BE2C (cell line): Measurements from ENCODE around the gene RSPH6A.

Experiments used
- DNase-seq: peaks from one replicate; pipeline ENCODE4 v3.0.0-alpha.2; 2020
- H3K27me3 ChIP-seq: fragments of 250-450 bp; sonication (Bioruptor Pico); 2 replicates; pipeline ENCODE4 v1.5.1; 2020; ENCODE audit warnings: mild to moderate bottlenecking
- H3K36me3 ChIP-seq: fragments of 250-450 bp; sonication (Bioruptor Pico); 2 replicates; pipeline ENCODE4 v1.5.1; 2020; ENCODE audit warnings: mild to moderate bottlenecking
- H3K4me1 ChIP-seq: fragments of 250-450 bp; sonication (Bioruptor Pico); 2 replicates; pipeline ENCODE4 v1.5.1; 2020
- H3K4me3 ChIP-seq: 2 replicates; pipeline ENCODE4 v1.5.1; 2011; ENCODE audit warnings: low read depth, low read length
- H3K9me3 ChIP-seq: fragments of 250-450 bp; sonication (Bioruptor Pico); 2 replicates; pipeline ENCODE4 v1.5.1; 2020
- TF ChIP-seq, protein P1 (sequence below): IDR thresholded peaks from 2 replicates; pipeline ENCODE4 v1.5.1; 2012; ENCODE audit warnings: mild to moderate bottlenecking, low read depth, low read length

Gene RSPH6A

DNA sequence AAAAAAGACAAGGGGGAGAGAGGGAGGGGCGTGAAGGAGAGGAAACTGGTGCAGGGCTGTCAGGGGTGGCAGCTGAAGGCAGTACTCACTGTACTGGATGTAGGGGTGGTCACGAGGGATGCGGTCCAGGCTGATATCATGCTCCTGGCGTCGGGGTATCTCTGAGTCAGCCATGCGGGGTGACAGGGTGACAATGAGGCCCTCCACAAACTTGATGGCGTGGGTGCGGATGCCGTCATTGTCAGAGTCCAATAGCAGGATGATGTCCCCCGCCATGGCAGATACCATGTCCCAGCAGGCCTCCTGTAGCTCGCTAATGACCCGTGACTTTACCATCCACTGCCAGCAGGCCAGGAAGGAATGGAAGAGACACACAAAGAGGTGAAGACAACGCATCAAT is 32.6 kb upstream of the RSPH6A start:
- DNase-seq = no peak
- no peaks in the 10 kb centered on the region for H3K9me3 ChIP-seq
- H3K4me1 ChIP-seq = no peaks in the 10 kb centered on the region
- peaks cover 93% of the 10 kb centered on the region for H3K36me3 ChIP-seq
- TF ChIP-seq, protein P1, sequence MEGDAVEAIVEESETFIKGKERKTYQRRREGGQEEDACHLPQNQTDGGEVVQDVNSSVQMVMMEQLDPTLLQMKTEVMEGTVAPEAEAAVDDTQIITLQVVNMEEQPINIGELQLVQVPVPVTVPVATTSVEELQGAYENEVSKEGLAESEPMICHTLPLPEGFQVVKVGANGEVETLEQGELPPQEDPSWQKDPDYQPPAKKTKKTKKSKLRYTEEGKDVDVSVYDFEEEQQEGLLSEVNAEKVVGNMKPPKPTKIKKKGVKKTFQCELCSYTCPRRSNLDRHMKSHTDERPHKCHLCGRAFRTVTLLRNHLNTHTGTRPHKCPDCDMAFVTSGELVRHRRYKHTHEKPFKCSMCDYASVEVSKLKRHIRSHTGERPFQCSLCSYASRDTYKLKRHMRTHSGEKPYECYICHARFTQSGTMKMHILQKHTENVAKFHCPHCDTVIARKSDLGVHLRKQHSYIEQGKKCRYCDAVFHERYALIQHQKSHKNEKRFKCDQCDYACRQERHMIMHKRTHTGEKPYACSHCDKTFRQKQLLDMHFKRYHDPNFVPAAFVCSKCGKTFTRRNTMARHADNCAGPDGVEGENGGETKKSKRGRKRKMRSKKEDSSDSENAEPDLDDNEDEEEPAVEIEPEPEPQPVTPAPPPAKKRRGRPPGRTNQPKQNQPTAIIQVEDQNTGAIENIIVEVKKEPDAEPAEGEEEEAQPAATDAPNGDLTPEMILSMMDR = no peak
- no peaks in the 10 kb centered on the region for H3K27me3 ChIP-seq
- H3K4me3 ChIP-seq = no peak overlapping the region

DNA sequence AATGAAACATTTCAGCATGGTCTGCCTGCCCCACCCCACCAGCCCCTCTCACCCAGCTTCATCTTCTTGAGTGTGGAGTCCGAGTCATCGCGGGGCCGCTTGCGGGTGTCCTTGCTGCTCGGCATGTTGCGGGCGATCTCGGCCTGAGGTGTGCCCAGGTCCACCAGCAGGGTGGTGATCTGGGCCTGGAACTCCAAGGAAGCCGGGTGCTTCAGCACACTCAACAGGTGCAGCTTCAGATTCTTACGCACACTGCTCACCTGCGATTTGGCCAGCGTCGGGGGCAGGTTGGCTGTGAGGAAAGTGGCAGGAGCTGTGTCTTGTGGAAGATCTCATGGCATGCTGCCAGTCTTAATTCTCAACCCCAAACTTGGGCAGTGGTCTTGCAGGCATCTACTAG is 27.1 kb upstream of the RSPH6A start:
- TF ChIP-seq, protein P1 = no peak
- no peak for DNase-seq
- H3K27me3 ChIP-seq = no peaks in the 10 kb centered on the region
- H3K36me3 ChIP-seq = peaks cover 96% of the 10 kb centered on the region
- no peak overlapping the region for H3K4me3 ChIP-seq
- H3K9me3 ChIP-seq = no peaks in the 10 kb centered on the region
- no peaks in the 10 kb centered on the region for H3K4me1 ChIP-seq

DNA sequence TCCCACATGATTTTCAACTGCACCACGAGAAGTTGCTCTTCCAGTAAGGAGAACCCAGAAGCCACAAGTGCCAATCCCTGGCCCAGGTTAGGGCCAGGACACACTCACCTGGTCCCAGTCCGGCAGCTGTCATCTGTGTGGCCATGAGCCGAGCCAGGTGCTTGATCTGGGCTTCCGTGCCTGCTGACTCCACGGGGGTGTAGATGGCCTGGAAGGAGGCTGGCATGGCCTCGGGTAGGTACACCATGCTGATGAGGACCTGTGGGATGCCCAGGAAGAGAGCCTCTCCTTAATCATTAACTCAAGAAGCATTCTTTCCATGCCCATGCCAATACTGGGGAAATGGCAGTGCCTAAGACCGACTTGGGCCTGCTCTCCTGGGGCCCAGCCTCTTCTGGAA is 19.9 kb upstream of the RSPH6A start:
- Histone ChIP-seq H3K4me3 (no peak overlapping the region), H3K27me3 (no peaks in the 10 kb centered on the region), H3K4me1 (no peaks in the 10 kb centered on the region), H3K36me3 (peaks cover 87% of the 10 kb centered on the region), H3K9me3 (no peaks in the 10 kb centered on the region)
- DNase-seq = no peak
- TF ChIP-seq, protein P1 = no peak

DNA sequence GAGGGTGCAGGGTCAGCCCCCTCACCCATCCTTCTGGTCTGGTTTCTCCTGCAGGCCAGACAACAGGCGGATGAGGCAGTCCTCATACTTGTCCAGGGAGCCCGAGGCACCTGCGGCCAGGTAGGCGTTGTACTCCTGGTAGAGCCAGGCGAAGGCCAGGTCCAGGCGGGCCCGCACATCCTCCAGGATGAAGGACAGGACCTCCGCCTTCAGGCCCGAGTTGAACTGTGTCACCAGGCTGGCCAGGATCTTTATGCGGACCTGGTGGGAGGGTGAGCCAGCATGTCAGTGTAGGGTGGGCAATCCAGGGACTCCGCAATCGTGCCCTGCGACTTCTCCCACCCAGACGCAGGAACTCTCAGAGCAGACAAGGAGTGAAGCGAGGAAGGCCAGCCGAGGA is 13.8 kb upstream of the RSPH6A start:
- Histone ChIP-seq H3K9me3 (no peaks in the 10 kb centered on the region), H3K4me3 (no peak overlapping the region), H3K36me3 (peaks cover 92% of the 10 kb centered on the region), H3K4me1 (peaks cover 7% of the 10 kb centered on the region), H3K27me3 (no peaks in the 10 kb centered on the region)
- TF ChIP-seq, protein P1 = no peak
- no peak for DNase-seq

DNA sequence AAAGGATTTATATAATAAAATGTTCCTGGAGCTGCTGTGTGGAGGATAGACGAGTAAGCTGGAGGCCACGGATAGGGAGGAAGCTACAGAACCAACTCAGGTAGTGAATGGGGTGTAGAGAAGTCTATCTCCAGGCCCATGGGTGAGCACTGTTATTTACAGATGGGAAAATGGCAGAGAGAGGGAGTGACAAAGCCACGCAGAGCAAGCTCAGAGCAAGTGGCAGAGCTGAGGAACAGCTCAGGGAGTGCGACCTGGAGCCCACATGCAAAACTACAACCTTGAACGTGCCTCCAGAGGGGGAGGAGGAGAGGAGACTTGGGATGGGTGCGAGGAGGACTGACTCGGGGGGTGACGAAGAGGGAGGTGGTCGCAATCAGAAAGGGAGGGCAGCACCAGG is 13.4 kb upstream of the RSPH6A start:
- Histone ChIP-seq H3K9me3 (no peaks in the 10 kb centered on the region), H3K36me3 (peaks cover 90% of the 10 kb centered on the region), H3K27me3 (no peaks in the 10 kb centered on the region), H3K4me3 (no peak overlapping the region), H3K4me1 (peaks cover 7% of the 10 kb centered on the region)
- TF ChIP-seq, protein P1 = no peak
- DNase-seq = no peak

DNA sequence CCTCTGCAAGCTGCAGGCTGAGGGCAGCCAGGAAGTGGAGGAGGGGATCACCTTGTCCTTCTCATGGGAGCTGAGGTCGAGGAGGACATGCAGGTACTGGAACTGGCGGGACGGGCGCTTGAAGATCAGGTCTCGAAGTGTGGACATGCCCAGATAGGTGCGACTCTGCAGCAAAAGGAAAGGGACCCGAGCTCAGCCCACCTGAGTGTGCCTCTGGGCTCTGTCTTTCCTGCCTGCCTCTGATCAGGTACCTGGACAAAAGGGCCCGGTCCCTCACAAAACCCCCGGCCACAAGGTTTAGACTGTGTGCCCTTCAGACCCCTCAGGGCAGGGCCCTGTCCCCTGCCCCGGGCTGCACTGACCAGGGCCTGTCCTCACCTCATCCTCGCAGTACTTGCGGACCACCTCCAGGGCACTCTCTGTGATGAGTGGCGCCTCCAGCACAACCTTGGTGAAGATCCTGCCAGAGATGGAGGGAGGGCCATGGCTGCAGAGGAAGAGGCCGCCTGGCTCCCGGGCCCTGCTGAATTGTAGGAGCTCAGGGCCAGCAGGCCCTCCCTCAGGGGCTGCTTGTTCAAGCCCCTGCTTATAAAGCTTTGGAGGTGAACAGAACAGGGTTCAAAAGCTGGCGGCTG is 12.5 kb upstream of the RSPH6A start:
- Histone ChIP-seq H3K9me3 (no peaks in the 10 kb centered on the region), H3K27me3 (no peaks in the 10 kb centered on the region), H3K36me3 (peaks cover 92% of the 10 kb centered on the region), H3K4me3 (no peak overlapping the region), H3K4me1 (peaks cover 7% of the 10 kb centered on the region)
- no peak for DNase-seq
- TF ChIP-seq, protein P1 = no peak
